Measurements from ENCODE around the gene ZMAT2. TPM values are rescaled to one million over a fixed set of nuclear protein-coding genes. Genes with fewer than 3 reads are reported as not detected.
"Not testable (repeated sequence)": the region's sequence is repeated elsewhere in the genome, so short reads cannot be mapped to it uniquely, and the experiment has no call there.

Gene ZMAT2
- total RNA-seq, 2 experiments from 2014 or later: 24.8 to 41.6 TPM

DNA sequence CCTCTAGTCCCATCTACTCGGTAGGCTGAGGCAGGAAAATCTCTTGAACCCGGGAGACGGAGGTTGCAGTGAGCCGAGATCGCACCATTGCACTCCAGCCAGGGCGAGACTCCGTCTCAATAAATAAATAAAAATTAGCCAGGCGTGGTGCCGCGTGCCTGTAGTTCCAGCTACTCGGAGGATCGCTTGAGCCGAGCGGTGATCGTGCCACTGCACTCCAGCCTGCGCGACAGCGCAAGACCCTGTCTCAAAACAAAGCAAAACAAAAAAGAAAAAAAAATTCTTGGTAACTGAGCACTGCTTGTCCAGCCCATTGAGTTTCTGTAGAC lies 36.3 kb upstream of the ZMAT2 start:
- Histone ChIP-seq H3K4me3 (ENCODE audit: low read depth, low read length, poor library complexity, severe bottlenecking) (peak overlapping the region; percentile 95), H3K9me3 (ENCODE audit: low read length) (no peaks in the 10 kb centered on the region), H4K20me1 (ENCODE audit: insufficient read depth, low read length) (no peaks in the 10 kb centered on the region), H3K36me3 (ENCODE audit: insufficient read depth, low read length) (peaks cover 78% of the 10 kb centered on the region), H3K27ac (ENCODE audit: low read depth, low read length, poor library complexity, severe bottlenecking) (peak overlapping the region; percentile 39), H2AFZ (ENCODE audit: low read length) (peak overlapping the region; percentile 98), H3K4me2 (ENCODE audit: low read length) (peak overlapping the region; percentile 88), H3K9me2 (ENCODE audit: insufficient read depth, low read length) (no peaks in the 10 kb centered on the region), H3K79me2 (ENCODE audit: insufficient read depth, low read depth, low read length) (peaks cover 25% of the 10 kb centered on the region), H3K4me1 (ENCODE audit: insufficient read depth, low read length, poor library complexity, severe bottlenecking) (peaks cover 17% of the 10 kb centered on the region)
- DNase-seq (ENCODE audit: low spot score): no peak
- intact Hi-C loops (cut with micrococcal nuclease; ENCODE audit: unreplicated experiment): loop anchor here (1.0 kb wide), 1 partner anchor 27 kb away; the partner anchor contains the start of genes HARS1 and HARS2
- POLR2A ChIA-PET: interaction anchor here (0.6 to 0.8 kb wide), 2 partner anchors 15 to 36 kb away, joined by 3 to 5 read pairs; partner anchors contain the start of gene ZMAT2
- CTCF ChIA-PET (ENCODE audit: unreplicated experiment): no interaction called here
- TF ChIP-seq, protein P1, sequence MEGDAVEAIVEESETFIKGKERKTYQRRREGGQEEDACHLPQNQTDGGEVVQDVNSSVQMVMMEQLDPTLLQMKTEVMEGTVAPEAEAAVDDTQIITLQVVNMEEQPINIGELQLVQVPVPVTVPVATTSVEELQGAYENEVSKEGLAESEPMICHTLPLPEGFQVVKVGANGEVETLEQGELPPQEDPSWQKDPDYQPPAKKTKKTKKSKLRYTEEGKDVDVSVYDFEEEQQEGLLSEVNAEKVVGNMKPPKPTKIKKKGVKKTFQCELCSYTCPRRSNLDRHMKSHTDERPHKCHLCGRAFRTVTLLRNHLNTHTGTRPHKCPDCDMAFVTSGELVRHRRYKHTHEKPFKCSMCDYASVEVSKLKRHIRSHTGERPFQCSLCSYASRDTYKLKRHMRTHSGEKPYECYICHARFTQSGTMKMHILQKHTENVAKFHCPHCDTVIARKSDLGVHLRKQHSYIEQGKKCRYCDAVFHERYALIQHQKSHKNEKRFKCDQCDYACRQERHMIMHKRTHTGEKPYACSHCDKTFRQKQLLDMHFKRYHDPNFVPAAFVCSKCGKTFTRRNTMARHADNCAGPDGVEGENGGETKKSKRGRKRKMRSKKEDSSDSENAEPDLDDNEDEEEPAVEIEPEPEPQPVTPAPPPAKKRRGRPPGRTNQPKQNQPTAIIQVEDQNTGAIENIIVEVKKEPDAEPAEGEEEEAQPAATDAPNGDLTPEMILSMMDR (conservative IDR thresholded peaks at IDR 0.05; ENCODE audit: low read length): no peak
- TF ChIP-seq EZH2phosphoT487 (IDR thresholded peaks at IDR 0.05; ENCODE audit: borderline replicate concordance, low read depth, low read length): no peak
- no TSS peak for BruUV-seq (replicated peaks)

DNA sequence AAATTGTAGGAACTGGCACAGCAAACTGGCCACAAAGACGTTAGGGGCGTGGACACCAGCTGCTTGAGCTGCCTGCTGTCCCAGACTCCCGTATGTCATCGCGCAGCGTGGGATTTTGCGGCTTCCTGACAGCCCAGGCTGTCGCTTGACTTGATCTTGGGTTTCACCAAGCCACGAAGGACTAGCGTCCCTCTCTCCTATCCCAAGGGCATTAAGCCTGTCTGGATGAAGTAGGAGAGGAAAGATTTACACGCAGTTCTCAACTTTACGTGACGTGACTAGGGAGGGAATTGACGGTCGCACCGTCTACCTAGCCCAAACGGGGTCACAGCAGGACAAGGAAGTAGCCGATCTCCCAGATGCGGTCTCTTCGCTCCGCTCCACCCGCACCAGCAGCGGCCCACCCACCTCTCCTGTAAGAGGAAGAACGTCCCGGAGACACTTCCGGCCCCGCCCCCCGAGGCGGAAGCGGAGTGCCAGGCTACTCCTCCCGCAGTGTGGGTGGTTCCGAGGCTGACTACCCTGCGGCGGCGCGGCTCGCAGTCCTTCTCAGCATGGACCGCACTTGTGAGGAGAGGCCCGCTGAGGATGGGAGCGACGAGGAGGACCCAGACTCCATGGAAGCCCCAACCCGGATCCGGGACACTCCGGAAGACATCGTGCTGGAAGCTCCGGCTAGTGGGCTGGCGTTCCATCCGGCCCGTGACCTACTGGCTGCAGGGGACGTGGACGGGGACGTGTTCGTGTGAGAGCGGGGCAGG lies 35.7 kb upstream of the ZMAT2 start, which contains the start of gene WDR55:
WDR55 (plus strand) TSS at position 546 of the 761 bp plus-strand sequence; CDS start at position 555, 9 bp downstream.
- Histone ChIP-seq H3K4me1 (ENCODE audit: insufficient read depth, low read length, poor library complexity, severe bottlenecking) (peaks cover 17% of the 10 kb centered on the region), H3K36me3 (ENCODE audit: insufficient read depth, low read length) (peaks cover 78% of the 10 kb centered on the region), H3K27ac (ENCODE audit: low read depth, low read length, poor library complexity, severe bottlenecking) (peak within 1 kb of the TSS; percentile 39), H4K20me1 (ENCODE audit: insufficient read depth, low read length) (no peaks in the 10 kb centered on the region), H3K79me2 (ENCODE audit: insufficient read depth, low read depth, low read length) (peaks cover 25% of the 10 kb centered on the region), H2AFZ (ENCODE audit: low read length) (peak within 1 kb of the TSS; percentile 98), H3K9me3 (ENCODE audit: low read length) (no peaks in the 10 kb centered on the region), H3K4me2 (ENCODE audit: low read length) (peak within 1 kb of the TSS; percentile 88), H3K4me3 (ENCODE audit: low read depth, low read length, poor library complexity, severe bottlenecking) (peak within 1 kb of the TSS; percentile 95), H3K9me2 (ENCODE audit: insufficient read depth, low read length) (no peaks in the 10 kb centered on the region)
- intact Hi-C loops (cut with micrococcal nuclease; ENCODE audit: unreplicated experiment): loop anchor here (1.0 kb wide), 1 partner anchor 27 kb away; the partner anchor contains the start of genes HARS1 and HARS2
- BruUV-seq (replicated peaks): TSS peak; percentile 90
- CTCF ChIA-PET (ENCODE audit: unreplicated experiment): no interaction called here
- POLR2A ChIA-PET: interaction anchor here (1.4 kb wide), 1 partner anchor 18 kb away, joined by 3 read pairs; no protein-coding TSS in a partner anchor
- peak; percentile 90 for DNase-seq (ENCODE audit: low spot score)
- TF ChIP-seq, protein P1 (conservative IDR thresholded peaks at IDR 0.05; ENCODE audit: low read length): no peak
- TF ChIP-seq EZH2phosphoT487 (IDR thresholded peaks at IDR 0.05; ENCODE audit: borderline replicate concordance, low read depth, low read length): no peak

DNA sequence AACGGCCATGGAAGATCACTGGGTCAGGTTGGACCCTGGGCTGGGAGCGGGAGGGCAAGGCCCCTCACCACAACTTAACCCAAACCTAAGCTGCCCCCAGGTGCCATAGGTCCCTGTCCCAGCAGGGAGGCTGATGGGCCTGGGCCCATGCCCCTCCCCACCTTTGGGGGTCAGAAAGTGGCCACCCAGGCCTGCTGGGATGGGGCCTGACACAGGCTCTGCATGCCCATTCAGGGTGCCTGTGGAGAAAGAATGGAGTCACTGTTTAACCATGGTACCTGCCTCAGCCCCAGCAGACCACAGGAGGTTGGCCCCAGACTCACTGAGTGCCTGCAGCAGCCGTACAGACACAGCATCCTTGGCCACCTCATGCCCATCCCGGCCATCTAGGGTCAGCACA lies 29.2 kb upstream of the ZMAT2 start:
- POLR2A ChIA-PET; BruUV-seq (replicated peaks); CTCF ChIA-PET (ENCODE audit: unreplicated experiment); DNase-seq (ENCODE audit: low spot score); H4K20me1 ChIP-seq (ENCODE audit: insufficient read depth, low read length); intact Hi-C loops (cut with micrococcal nuclease; ENCODE audit: unreplicated experiment); H3K27ac ChIP-seq (ENCODE audit: low read depth, low read length, poor library complexity, severe bottlenecking); H3K9me3 ChIP-seq (ENCODE audit: low read length); H3K9me2 ChIP-seq (ENCODE audit: insufficient read depth, low read length); H3K4me3 ChIP-seq (ENCODE audit: low read depth, low read length, poor library complexity, severe bottlenecking); H3K4me1 ChIP-seq (ENCODE audit: insufficient read depth, low read length, poor library complexity, severe bottlenecking); H3K4me2 ChIP-seq (ENCODE audit: low read length); H2AFZ ChIP-seq (ENCODE audit: low read length): not testable (repeated sequence)
- Histone ChIP-seq H3K79me2 (ENCODE audit: insufficient read depth, low read depth, low read length) (peaks cover 13% of the 10 kb centered on the region; the same call in 1 of the 2 replicates), H3K36me3 (ENCODE audit: insufficient read depth, low read length) (peaks cover 97% of the 10 kb centered on the region)
